ENCODE data around the gene GPX2.
A peak's percentile ranks its signal among the peaks of the same experiment; 100 is the strongest.
"Not testable (repeated sequence)": the region's sequence is repeated elsewhere in the genome, so short reads cannot be mapped to it uniquely, and the experiment has no call there.

GPX2 gene

DNA sequence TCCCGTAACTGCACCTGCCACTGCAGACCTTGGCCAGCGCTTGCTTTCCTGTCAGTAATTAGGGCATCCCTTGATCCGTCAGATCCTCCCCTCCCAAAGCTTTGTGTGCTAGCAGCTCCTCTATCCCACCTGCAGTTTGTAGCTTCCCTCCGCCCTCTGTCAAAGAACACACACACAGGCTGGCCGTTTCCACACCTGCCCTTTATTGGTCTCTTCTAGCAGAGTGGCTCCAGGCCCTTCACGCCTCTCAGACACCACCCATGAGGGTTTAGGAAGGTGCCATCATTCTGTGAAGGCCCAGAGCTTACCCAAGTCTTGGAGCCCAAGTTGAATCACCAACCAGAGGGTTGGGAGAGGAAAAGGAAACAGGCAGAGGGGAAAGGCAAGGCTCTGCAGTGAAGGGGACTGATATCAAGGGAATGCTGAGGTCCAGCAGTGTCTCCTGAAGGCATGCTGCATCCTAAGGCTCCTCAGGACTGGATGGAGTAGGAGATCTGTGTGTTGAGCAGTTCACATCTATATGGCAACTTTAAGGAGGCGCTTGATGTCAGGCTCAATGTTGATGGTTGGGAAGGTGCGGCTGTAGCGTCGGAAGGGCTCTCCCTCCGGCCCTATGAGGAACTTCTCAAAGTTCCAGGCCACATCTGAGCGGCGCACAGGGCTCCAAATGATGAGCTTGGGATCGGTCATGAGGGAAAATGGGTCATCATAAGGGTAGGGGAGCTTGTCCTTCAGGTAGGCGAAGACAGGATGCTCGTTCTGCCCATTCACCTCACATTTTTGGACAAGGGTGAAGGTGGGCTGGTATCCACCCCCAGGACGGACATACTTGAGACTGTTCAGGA is 3.4 kb downstream of the GPX2 start:
- no peak for DNase-seq

- no peak for DNase-seq
These were observed 4.7 kb downstream of the GPX2 start for GRCh38 chr14:64937821-64938193.

- DNase-seq = no peak
These were observed 5.2 kb downstream of the GPX2 start for GRCh38 chr14:64937171-64937820.

DNA sequence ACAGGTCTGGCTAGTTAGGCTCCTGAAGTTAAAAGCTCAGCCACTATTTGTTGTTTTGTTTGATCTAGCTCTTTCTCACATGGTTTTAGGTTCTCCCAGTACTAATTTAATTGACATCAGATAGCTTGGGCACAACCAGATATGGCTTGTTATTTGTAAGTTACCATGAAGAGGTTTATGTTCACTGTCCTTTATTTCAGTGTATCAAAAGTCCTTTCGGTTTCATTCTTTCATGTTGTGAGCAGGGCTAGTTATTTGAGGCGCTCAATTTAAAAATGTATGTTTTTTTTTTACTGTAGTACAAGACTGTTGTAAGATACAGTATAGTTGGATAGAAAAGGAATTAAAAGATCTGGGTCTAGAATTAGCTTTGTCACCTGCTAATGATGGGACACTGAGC is 7.0 kb downstream of the GPX2 start:
- no peak for DNase-seq

GRCh38 chr14:64934338-64934929 is 8.1 kb downstream of the GPX2 start:
- no peak for DNase-seq

DNA sequence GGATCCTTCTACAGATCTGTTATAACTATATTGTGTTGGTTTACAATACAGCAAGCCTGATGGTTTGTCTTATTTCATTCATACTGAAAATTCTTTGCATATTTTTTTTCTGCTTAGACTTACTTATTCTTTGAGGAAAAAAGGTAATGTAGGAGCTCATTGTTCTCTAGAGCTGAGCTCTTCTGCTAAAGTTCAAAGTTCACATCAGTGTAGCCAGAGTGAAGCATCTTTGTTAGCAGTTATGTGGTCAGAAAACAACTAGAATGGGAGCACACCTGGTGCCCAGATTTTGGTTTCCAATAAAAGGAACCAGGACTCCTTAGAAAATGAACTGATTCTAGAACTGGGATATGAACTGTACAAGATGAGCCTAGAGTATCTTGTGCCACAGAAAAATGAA is 10.3 kb downstream of the GPX2 start:
- DNase-seq = no peak

GRCh38 chr14:64931123-64931522 is 11.4 kb downstream of the GPX2 start:
- no peak for DNase-seq

DNA sequence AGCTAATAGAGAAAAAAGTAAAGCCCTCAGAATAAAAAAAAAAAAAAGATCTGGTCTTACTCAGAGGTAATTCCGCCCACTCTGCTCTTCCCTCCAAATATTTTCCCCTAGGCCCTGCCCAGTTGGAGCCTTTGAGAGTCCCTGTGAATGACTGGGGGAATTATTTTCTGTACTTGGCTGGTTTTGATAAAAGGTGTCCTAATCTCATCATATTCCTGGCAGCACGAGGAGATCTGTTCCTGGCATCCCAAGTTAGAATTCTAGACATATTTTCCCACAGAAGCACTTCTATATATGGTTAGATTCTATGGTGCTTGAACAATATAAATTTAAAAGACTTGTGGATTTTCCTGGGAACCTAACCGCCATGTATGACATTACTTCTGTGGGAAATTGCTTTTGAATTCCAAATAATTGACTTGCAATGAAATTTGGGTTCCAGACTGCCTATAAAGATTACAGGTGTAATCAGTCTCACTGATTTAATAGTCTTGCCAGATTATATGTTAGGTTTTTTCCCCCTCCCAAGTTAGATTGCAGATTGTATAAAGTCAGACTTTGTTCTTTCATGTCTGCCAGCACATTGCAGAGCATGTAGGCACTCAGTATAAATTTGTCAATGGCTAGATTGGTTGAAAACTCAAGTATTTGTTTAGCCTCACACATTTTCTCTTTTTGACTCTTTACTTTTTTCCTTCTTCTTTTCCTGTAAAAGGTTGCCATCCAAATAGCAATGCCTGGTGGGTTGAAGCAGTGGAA is 12.3 kb downstream of the GPX2 start:
- no peak for DNase-seq

- no peak for DNase-seq
These were observed 13.6 kb downstream of the GPX2 start for GRCh38 chr14:64929014-64929359.

DNA sequence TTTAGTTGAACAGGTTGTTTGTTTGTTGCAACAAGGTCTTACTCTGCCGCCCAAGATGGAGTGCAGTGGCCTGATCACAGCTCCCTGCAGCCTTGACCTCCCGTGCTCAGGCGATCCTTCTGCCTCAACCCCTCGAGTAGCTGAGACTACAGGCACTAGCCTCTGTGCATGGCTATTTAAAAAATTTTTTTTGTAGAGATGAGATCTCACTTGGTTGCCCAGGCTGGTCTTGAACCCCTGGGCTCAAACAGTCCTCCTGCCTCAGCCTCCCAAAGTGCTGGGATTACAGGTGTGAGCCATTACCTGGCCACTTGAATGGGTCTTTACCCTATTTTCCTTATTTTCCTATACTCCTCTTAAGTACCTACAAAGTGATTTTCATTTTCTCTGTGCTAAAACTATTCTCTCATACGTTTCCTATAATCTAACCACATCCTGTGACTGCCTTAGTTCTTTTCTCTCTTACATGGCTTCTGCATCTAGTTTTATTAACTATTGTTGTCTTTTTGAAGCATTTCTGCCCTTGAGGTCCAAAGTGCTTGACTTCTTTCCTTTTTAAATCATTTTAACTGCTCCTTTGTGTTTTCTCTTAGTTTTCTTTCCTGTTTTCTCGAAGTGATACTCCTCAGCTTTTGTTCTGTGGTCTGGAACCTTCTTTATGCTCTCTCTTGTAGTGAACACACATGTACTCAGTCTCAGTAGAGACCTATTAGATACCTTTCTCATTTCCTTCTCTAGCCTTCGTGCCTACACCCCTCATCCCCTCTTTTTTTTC is 14.1 kb downstream of the GPX2 start:
- no peak for DNase-seq

GRCh38 chr14:64927031-64927430 is 15.5 kb downstream of the GPX2 start:
- DNase-seq = no peak

DNA sequence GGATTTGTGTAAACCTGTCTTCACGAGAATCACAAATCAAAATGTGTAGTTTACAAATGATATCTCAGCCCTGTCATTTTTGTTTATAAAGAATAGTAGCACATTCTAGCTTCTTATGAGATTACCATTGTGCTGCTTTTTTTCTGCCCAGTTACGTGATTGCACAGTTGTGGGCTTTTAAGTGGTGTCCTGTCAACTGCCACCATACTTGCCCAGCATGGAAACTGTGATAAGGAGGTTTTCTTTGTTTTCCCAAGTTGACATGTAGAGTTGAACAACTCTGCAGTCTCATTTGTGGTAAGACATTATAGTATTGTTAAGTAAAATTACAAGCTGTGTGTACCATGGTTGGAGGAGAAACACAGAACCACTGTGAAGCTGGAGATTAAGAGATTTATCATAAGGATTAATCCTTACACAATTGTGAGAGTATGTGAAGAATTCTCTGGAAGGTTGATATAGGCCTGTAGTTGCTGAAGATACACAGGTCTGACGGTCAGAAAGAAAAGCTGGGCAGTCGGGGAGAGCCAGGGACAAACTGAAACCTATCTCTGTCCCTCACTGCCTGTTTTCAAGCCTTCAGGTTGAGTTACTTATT is 16.0 kb downstream of the GPX2 start:
- DNase-seq = no peak

GRCh38 chr14:64923015-64923414 is 19.5 kb downstream of the GPX2 start:
- DNase-seq = no peak

- no peak for DNase-seq
These were observed 22.1 kb downstream of the GPX2 start for GRCh38 chr14:64920465-64920864.

DNA sequence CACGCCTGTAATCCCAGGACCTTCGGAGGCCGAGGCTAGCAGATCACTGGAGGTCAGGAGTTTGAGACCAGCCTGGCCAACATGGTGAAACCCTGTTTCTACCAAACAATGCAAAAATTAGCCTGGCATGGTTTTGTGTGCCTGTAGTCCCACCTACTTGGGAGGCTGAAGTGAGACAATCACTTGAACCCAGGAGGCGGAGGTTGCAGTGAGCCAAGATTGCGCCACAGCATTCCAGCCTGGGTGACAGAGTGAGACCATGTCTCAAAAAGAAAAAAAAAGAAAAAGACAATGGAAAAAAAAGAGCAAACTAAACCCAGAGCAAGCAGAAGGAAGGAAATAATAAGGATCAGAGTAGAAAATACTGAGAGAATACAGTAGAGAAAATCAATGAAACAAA is 22.9 kb downstream of the GPX2 start:
- DNase-seq = no peak

- DNase-seq = no peak
These were observed 23.3 kb downstream of the GPX2 start for GRCh38 chr14:64919215-64919614.

DNA sequence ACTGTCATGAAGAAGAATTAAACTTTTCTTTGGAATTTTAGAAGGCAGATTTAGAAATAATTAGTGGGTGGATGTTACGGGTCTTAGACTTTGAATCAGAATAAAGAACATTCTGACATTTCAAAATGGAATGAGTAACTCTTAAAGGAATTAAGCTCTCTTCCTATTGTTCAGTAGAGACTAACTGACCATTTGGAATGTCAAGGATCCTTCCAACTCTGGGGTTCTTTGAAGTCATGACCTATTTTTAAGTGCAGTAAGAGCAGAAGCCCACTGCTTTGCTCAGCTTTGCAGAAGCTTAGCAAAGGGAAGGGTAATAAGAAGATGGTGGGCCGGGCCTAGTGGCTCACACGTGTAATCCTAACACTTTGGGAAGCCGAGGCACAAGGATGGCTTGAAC is 24.3 kb downstream of the GPX2 start:
- DNase-seq = no peak

GRCh38 chr14:64915797-64916196 is 26.7 kb downstream of the GPX2 start:
- no peak for DNase-seq

DNA sequence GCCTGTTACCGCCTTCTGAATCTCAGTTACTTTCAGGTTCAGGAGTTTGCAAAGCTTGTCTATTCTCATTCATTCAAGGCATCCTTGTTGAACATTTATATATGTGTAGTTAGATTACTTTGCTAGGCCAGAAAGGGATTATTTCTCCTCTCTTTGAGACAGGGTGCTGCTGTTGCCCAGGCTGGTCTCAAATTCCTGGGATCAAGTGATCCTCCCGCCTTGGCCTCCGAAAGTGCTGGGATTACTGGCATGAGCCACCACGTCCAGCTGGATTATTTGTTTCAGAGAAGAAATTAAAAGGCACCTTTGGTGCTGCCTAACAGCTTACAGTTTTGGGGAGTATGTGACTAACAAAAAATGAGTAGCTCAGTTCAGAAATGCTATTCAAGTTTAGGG is 27.5 kb downstream of the GPX2 start:
- DNase-seq = no peak

GRCh38 chr14:64914237-64915028 is 28.1 kb downstream of the GPX2 start, which contains the start of gene CHURC1:
CHURC1 (plus strand) TSS chr14:64914455; CDS start chr14:64914496, 41 bp downstream.
- DNase-seq = peak; percentile 98

DNA sequence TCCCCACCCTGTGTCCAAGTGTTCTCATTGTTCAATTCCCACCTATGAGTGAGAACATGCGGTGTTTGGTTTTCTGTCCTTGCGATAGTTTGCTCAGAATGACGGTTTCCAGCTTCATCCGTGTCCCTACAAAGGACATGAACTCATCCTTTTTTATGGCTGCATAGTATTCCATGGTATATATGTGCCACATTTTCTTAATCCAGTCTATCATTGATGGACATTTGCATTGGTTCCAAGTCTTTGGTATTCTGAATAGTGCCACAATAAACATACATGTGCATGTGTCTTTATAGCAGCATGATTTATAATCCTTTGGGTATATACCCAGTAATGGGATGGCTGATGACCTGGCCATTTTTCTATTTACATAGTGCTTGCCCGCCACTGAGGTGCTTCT is 29.1 kb downstream of the GPX2 start:
- not testable (repeated sequence) for DNase-seq
